ENCODE results near the gene A2M.

Gene A2M

GRCh38 chr12:9099552-9100190 is 16.0 kb downstream of the A2M start:
- no peak for DNase-seq (ENCODE audit: low read depth)
- no peak overlapping the region for H3K4me3 ChIP-seq (ENCODE audit: low read depth, low read length)
- TF ChIP-seq CTCF (IDR thresholded peaks at IDR 0.05; ENCODE audit: insufficient read depth, low read depth, low read length, missing control alignments): no peak

DNA sequence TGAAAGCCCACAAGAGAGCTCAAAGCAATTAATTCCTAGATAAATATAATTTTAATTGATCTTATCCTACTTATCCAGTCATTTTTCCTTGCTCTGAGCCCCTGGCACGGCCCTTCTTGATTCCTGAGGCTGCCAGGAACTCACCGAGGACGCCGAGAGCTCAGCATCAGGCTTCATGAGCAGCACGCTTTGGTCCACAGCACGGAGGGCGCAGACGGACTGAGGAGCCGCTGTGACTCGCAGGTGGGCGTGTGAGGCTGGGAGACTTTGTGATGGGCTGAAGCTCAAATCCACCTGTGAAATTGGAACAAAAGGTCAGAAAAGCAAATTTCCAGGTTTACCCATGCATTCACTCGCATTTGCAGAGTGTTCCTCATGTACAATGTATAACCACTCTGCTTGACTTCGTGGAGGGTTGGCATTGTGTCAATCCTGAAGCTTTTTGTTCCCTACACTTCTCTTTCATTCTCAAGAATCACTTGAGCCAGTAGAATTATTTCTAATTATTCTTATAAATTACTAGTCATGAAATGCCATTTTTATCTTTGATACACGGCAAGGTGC is 17.2 kb downstream of the A2M start:
- H3K4me3 ChIP-seq (ENCODE audit: low read depth, low read length): no peak overlapping the region
- no peak for TF ChIP-seq CTCF (IDR thresholded peaks at IDR 0.05; ENCODE audit: insufficient read depth, low read depth, low read length, missing control alignments)
- DNase-seq (ENCODE audit: low read depth): no peak

DNA sequence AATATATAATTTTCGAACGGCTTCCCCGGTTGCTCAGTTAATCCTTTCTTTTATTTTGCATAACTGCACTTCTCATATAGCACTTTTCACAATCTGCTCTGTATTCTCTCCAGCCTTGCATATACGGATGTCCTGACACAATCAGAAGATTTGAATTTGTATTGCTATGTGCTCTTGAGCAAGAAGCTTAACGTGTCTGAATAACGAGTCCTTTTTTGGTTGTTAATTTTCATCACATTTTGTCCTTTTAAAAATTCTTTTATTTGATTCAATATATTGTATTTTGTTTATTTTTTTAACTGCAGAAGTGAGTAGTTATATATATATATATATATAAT is 17.6 kb downstream of the A2M start:
- TF ChIP-seq CTCF (IDR thresholded peaks at IDR 0.05; ENCODE audit: insufficient read depth, low read depth, low read length, missing control alignments): no peak
- no peak overlapping the region for H3K4me3 ChIP-seq (ENCODE audit: low read depth, low read length)
- DNase-seq (ENCODE audit: low read depth): no peak

DNA sequence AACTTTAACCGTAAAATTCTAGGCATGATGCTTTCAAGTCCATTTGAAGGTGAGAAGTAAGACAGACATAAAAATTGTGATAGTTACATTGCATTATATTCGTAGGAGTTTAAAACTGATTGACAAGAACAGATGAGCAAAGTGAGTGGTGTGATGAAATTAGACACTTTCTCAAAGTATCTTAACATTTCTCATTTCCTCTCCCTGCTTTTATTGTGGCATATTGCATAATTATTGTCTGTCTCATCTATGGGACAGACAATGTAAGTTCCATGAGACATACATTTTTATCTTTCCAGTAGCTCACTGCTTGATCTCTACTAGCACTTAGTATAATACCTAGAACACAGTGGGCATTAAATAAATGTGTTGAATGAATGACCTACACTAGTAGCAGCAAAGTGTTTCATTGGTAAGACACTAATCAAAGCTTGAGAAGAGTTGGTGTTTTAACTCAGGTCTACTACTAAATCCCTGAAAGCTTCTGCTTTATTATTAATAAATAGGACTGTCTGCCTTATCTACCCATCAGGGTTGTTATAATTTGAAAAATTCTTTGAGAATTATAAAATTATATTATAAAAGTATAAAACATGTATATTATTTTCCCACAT is 19.0 kb downstream of the A2M start:
- no peak for DNase-seq (ENCODE audit: low read depth)
- H3K4me3 ChIP-seq (ENCODE audit: low read depth, low read length): no peak overlapping the region
- no peak for TF ChIP-seq CTCF (IDR thresholded peaks at IDR 0.05; ENCODE audit: insufficient read depth, low read depth, low read length, missing control alignments)

DNA sequence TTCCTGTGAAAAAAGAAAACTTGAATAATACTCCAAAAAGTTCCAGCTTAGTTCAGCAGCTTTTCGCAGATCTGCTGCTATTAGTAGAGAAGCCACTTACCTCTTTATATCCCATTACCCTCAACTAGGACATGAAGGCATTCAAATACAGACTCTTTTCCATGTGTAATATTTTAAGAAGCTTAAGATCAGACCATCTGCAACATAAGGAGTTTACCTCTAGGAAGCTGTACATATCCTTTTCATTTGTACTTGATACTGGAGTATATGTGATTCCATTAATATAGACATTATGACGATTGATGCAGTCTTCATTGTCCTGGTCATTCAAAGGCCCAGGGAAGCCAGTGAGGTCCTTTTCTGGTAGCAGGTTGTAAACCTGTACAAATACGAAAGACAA is 20.4 kb downstream of the A2M start:
- TF ChIP-seq CTCF (IDR thresholded peaks at IDR 0.05; ENCODE audit: insufficient read depth, low read depth, low read length, missing control alignments): no peak
- DNase-seq (ENCODE audit: low read depth): no peak
- no peak overlapping the region for H3K4me3 ChIP-seq (ENCODE audit: low read depth, low read length)

DNA sequence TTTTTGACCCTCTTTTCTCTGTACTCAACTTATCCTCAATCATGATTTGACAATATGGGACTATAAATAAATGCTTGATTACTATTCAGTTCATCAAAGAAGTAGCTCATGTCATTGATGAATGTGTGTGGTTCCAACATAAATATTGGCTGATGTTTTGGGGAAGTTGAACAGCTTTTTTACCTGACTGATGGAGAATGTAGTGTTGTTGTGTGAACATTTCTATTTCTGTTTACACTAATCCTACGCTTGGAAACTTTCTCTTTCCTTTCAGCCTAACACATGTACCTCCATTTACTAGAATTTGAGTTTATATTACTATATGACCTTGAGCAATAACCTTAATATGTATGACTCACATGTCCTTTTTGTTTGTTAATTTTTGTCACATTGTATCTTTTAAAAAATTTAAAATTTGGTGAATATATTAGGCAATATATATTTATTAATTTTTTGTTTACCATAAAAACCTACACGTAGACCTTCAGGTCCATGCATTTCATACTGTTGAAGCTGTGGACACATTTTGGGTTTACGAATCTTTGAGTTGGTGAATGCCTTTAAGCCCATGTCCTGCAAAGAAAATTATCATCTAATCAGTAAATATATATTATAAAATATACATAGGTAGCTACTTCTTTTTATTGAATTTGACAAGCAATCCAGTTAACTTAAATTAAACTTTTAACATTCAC is 21.1 kb downstream of the A2M start:
- no peak for DNase-seq (ENCODE audit: low read depth)
- no peak for TF ChIP-seq CTCF (IDR thresholded peaks at IDR 0.05; ENCODE audit: insufficient read depth, low read depth, low read length, missing control alignments)
- no peak overlapping the region for H3K4me3 ChIP-seq (ENCODE audit: low read depth, low read length)
